Measurements from ENCODE around the gene FSHR.

Gene FSHR

GRCh38 chr2:49070716-49071115 lies 83.6 kb downstream of the FSHR start:
- no peaks in the 10 kb centered on the region for H3K4me1 Mint-ChIP-seq
- no peaks in the 10 kb centered on the region for H3K36me3 Mint-ChIP-seq
- no peak overlapping the region for H3K4me3 Mint-ChIP-seq
- H3K27me3 Mint-ChIP-seq: no peaks in the 10 kb centered on the region
- ATAC-seq (ENCODE audit: low read depth) (no peak), DNase-seq (ENCODE audit: low spot score in 2 of 2) (no peak)
- H3K9me3 Mint-ChIP-seq: peaks cover 4% of the 10 kb centered on the region
- no peak overlapping the region for H3K27ac Mint-ChIP-seq

GRCh38 chr2:49069829-49070228 lies 84.5 kb downstream of the FSHR start:
- ATAC-seq (ENCODE audit: low read depth) (no peak), DNase-seq (ENCODE audit: low spot score in 2 of 2) (no peak)
- H3K4me3 Mint-ChIP-seq: no peak overlapping the region
- H3K27me3 Mint-ChIP-seq: no peaks in the 10 kb centered on the region
- H3K27ac Mint-ChIP-seq: no peak overlapping the region
- H3K9me3 Mint-ChIP-seq: peaks cover 3% of the 10 kb centered on the region
- H3K4me1 Mint-ChIP-seq: no peaks in the 10 kb centered on the region
- no peaks in the 10 kb centered on the region for H3K36me3 Mint-ChIP-seq

DNA sequence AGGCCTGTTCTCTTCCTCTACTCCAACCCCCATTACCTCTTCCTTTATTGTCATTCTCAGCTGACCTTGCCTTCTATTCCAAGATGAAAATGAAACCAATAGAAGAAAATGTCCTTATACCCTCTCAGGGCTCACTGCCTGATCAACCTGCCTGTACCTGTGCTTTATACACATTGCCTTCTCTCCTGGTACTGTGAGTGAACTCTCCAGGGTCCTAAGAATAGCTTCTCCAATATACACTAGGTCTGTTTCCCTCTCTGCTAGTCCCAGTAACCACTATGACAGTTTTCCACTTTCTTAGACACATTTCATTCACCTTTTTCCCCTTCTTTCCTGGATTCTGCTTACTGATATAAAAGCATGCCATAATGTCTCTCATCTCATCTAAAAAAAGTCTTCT lies 85.7 kb downstream of the FSHR start:
- no peaks in the 10 kb centered on the region for H3K4me1 Mint-ChIP-seq
- H3K27me3 Mint-ChIP-seq: no peaks in the 10 kb centered on the region
- no peaks in the 10 kb centered on the region for H3K9me3 Mint-ChIP-seq
- DNase-seq (ENCODE audit: low spot score in 2 of 2) (no peak), ATAC-seq (ENCODE audit: low read depth) (no peak)
- no peak overlapping the region for H3K27ac Mint-ChIP-seq
- H3K4me3 Mint-ChIP-seq: no peak overlapping the region
- no peaks in the 10 kb centered on the region for H3K36me3 Mint-ChIP-seq

DNA sequence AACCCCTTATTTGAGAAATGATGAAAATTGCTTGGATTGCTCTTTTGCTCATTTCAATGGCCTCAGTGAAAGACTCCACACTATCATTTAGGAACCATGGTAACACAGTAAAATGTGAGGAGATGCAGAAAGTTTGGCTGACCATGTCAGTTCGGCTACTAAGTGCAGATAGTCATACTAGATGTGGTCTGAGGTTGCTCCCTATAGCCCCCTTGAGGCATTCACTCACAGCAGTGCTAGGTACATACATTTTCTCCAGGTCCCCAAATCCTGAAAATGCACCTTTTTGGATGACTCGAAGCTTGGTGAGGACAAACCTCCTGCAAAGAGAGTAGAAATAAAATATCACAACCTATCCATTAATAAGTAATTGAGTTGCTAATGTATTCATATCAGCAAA lies 86.3 kb downstream of the FSHR start:
- no peaks in the 10 kb centered on the region for H3K9me3 Mint-ChIP-seq
- DNase-seq (ENCODE audit: low spot score in 2 of 2) (no peak), ATAC-seq (ENCODE audit: low read depth) (no peak)
- H3K27ac Mint-ChIP-seq: no peak overlapping the region
- no peaks in the 10 kb centered on the region for H3K4me1 Mint-ChIP-seq
- H3K27me3 Mint-ChIP-seq: no peaks in the 10 kb centered on the region
- H3K36me3 Mint-ChIP-seq: no peaks in the 10 kb centered on the region
- H3K4me3 Mint-ChIP-seq: no peak overlapping the region

- Mint-ChIP-seq H3K9me3 (peaks cover 10% of the 10 kb centered on the region), H3K27ac (no peak overlapping the region), H3K27me3 (peaks cover 2% of the 10 kb centered on the region), H3K4me3 (no peak overlapping the region), H3K36me3 (no peaks in the 10 kb centered on the region), H3K4me1 (no peaks in the 10 kb centered on the region)
- no peak for ATAC-seq (ENCODE audit: low read depth)
- DNase-seq (ENCODE audit: low spot score in 2 of 2): no peak
These were observed 101.2 kb downstream of the FSHR start for GRCh38 chr2:49053156-49053555.

DNA sequence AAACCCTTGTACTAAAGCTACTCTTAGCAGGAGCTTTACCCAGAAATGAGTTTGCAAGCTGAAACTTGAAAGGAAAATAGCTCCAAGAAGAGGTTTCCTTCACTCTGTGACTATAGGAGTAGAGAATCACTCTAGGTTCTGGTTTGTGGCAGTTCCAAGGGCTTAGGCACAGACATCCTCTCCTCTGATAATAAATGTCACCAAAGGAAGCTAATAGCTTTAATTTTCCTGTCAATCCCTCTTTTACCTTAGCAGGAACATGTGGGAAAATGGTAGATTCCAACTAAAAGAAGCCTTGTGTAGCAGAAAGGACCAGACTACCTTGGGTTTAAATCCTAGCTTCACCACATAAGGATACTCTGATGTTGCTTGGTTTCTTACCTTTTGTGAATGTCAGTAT lies 104.0 kb downstream of the FSHR start:
- H3K27ac Mint-ChIP-seq: no peak overlapping the region
- peaks cover 2% of the 10 kb centered on the region for H3K27me3 Mint-ChIP-seq
- H3K4me3 Mint-ChIP-seq: no peak overlapping the region
- DNase-seq (ENCODE audit: low spot score in 2 of 2) (no peak), ATAC-seq (ENCODE audit: low read depth) (no peak)
- no peaks in the 10 kb centered on the region for H3K9me3 Mint-ChIP-seq
- no peaks in the 10 kb centered on the region for H3K36me3 Mint-ChIP-seq
- no peaks in the 10 kb centered on the region for H3K4me1 Mint-ChIP-seq

GRCh38 chr2:49049161-49049560 lies 105.2 kb downstream of the FSHR start:
- DNase-seq (ENCODE audit: low spot score in 2 of 2): no peak
- H3K4me1 Mint-ChIP-seq: no peaks in the 10 kb centered on the region

DNA sequence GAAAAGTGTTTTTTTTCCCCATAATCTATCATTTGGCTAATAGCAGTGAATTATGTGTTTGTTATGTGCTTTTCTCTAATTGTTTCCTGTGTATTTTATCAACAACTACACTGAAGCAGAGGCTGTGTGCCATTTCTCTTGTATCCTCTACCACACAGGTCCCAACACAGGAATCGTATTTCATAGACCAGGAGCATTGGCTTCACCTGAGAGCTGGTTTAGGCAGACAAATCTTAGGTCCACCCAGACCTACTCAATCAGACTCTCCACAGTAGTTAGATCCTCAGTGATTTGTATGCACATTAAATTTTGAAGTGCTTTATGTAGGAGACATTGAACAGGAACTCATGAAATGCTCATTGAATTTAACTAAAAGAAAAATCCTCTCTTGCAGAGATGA lies 109.2 kb downstream of the FSHR start:
- Mint-ChIP-seq H3K9me3 (peaks cover 2% of the 10 kb centered on the region), H3K36me3 (no peaks in the 10 kb centered on the region), H3K27me3 (no peaks in the 10 kb centered on the region), H3K4me3 (no peak overlapping the region), H3K4me1 (no peaks in the 10 kb centered on the region), H3K27ac (no peak overlapping the region)
- ATAC-seq (ENCODE audit: low read depth) (no peak), DNase-seq (ENCODE audit: low spot score in 2 of 2) (no peak)

More at GRCh38 chr2:49049161-49049560, 105.2 kb downstream of the FSHR start:
- Mint-ChIP-seq H3K9me3 (no peaks in the 10 kb centered on the region), H3K27ac (no peak overlapping the region), H3K36me3 (no peaks in the 10 kb centered on the region), H3K4me3 (no peak overlapping the region), H3K27me3 (peaks cover 2% of the 10 kb centered on the region)
- no peak for ATAC-seq (ENCODE audit: low read depth)

GRCh38 chr2:49044350-49045079 lies 109.8 kb downstream of the FSHR start:
- Mint-ChIP-seq H3K36me3 (no peaks in the 10 kb centered on the region), H3K27me3 (no peaks in the 10 kb centered on the region), H3K4me1 (no peaks in the 10 kb centered on the region), H3K4me3 (no peak overlapping the region), H3K27ac (no peak overlapping the region), H3K9me3 (peaks cover 2% of the 10 kb centered on the region)
- ATAC-seq (ENCODE audit: low read depth) (no peak), DNase-seq (ENCODE audit: low spot score in 2 of 2) (no peak)

DNA sequence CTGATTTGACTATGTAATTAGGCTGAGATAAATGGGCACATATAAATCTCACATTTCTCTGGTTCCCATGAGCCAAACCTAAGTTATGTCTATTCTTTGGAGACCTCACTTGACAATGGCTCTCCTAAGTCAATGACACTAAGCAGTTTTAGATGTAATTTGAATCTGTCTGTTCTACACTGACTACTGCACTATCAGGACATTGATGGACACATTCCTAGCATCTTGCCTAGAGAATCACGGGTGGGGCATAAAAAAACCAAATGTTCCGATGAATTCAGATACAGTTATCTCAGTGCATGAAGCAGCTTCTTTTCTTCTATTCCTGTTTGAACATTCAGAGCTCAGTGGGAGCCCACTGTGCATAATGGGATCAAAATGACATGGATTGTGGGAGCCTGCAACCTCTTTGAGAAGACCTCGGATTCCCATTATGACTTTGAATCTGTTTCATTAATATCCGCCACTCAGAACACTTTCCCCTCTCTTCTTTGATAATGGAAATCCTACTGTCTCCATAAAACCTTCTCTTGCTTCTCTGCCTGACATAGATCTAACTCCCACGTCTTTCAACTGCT lies 110.8 kb downstream of the FSHR start:
- H3K27me3 Mint-ChIP-seq: no peaks in the 10 kb centered on the region
- DNase-seq (ENCODE audit: low spot score in 2 of 2): no peak

DNA sequence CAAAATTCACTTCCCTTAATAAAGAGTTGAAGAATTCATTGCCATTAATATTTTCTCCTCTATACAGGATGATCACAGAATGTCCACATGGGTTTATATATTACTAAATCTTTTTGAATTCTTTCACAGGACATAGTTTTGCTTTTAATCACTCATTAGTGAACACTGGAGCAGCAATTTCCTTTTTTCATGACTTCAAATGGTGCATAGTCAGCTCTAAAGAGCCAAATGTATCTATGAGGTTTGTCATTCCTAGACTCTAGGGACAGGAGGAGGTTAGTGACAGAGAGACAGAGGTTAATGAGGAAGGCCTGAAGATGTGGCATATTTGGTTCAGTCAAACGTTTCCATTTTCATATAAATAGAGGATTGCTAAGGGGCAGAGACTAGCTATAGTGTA lies 111.8 kb downstream of the FSHR start:
- ATAC-seq (ENCODE audit: low read depth): no peak
- peaks cover 2% of the 10 kb centered on the region for H3K9me3 Mint-ChIP-seq
- no peaks in the 10 kb centered on the region for H3K27me3 Mint-ChIP-seq
- no peak overlapping the region for H3K4me3 Mint-ChIP-seq
- H3K36me3 Mint-ChIP-seq: no peaks in the 10 kb centered on the region
- peaks cover 4% of the 10 kb centered on the region for H3K4me1 Mint-ChIP-seq
- H3K27ac Mint-ChIP-seq: no peak overlapping the region
- no peak for DNase-seq (ENCODE audit: low spot score in 2 of 2)

More for the DNA sequence above, 110.8 kb downstream of the FSHR start:
- ATAC-seq (ENCODE audit: low read depth): no peak
- Mint-ChIP-seq H3K4me1 (no peaks in the 10 kb centered on the region), H3K9me3 (peaks cover 2% of the 10 kb centered on the region), H3K4me3 (no peak overlapping the region), H3K36me3 (no peaks in the 10 kb centered on the region), H3K27ac (no peak overlapping the region)

DNA sequence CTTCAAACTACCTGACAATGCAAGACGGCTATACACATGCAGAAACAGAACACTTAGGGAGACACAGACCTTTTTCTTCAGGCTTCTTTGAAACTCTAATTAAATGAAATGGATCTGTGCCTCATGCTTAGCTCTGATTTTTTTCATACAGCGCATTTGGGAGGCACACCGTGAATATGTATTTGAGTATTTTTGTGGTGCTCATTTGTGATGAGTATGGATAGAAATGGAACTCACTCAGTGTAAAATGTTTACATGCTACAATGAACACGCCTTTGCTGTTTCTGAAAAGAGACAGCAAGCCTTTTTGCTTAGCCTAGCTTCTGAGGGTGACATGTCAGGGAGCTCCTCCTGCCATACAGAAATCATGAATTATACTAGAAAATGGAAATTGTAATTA lies 113.3 kb downstream of the FSHR start:
- Mint-ChIP-seq H3K27me3 (no peaks in the 10 kb centered on the region), H3K36me3 (no peaks in the 10 kb centered on the region), H3K4me3 (no peak overlapping the region), H3K27ac (no peak overlapping the region), H3K4me1 (peaks cover 4% of the 10 kb centered on the region), H3K9me3 (peaks cover 2% of the 10 kb centered on the region)
- DNase-seq (ENCODE audit: low spot score in 2 of 2) (no peak), ATAC-seq (ENCODE audit: low read depth) (no peak)

- peaks cover 2% of the 10 kb centered on the region for H3K9me3 Mint-ChIP-seq
- no peak overlapping the region for H3K27ac Mint-ChIP-seq
- ATAC-seq (ENCODE audit: low read depth): no peak
- no peak for DNase-seq (ENCODE audit: low spot score in 2 of 2)
- H3K4me3 Mint-ChIP-seq: no peak overlapping the region
- no peaks in the 10 kb centered on the region for H3K27me3 Mint-ChIP-seq
- H3K4me1 Mint-ChIP-seq: peaks cover 4% of the 10 kb centered on the region
- H3K36me3 Mint-ChIP-seq: no peaks in the 10 kb centered on the region
These were observed 117.1 kb downstream of the FSHR start for GRCh38 chr2:49037197-49037596.

- DNase-seq (ENCODE audit: low spot score in 2 of 2) (no peak), ATAC-seq (ENCODE audit: low read depth) (no peak)
- H3K9me3 Mint-ChIP-seq: peaks cover 2% of the 10 kb centered on the region
- H3K27ac Mint-ChIP-seq: no peak overlapping the region
- no peak overlapping the region for H3K4me3 Mint-ChIP-seq
- H3K36me3 Mint-ChIP-seq: no peaks in the 10 kb centered on the region
- H3K4me1 Mint-ChIP-seq: peaks cover 4% of the 10 kb centered on the region
- H3K27me3 Mint-ChIP-seq: no peaks in the 10 kb centered on the region
These were observed 118.8 kb downstream of the FSHR start for GRCh38 chr2:49035481-49035880.

Measured in memory B cell (primary cell).